DMS53 treated with DMSO at 0.1 percent for 48 hours (cell line): ENCODE data around the gene CFAP20.

Source experiments
- DNase-seq: peaks from one replicate; lab custom pipeline; 2025; ENCODE audit not compliant: unreplicated experiment; lab: John Stamatoyannopoulos, UW

Gene CFAP20

GRCh38 chr16:58129097-58129936, at the start of gene CFAP20:
TSS of gene CFAP20 (minus strand) at chr16:58129381. CDS start at chr16:58129115, 266 bp downstream.
- peak; percentile 97 for DNase-seq

GRCh38 chr16:58177353-58177710, 48.2 kb upstream of the CFAP20 start:
- DNase-seq: no peak

- no peak for DNase-seq
These were observed 47.6 kb upstream of the CFAP20 start for GRCh38 chr16:58176608-58177352.

- DNase-seq: no peak
These were observed 41.0 kb upstream of the CFAP20 start for GRCh38 chr16:58170223-58170622.

GRCh38 chr16:58160855-58161254, 31.7 kb upstream of the CFAP20 start:
- no peak for DNase-seq

GRCh38 chr16:58158725-58159124, 29.5 kb upstream of the CFAP20 start:
- DNase-seq: no peak

- no peak for DNase-seq
These were observed 28.9 kb upstream of the CFAP20 start for GRCh38 chr16:58157951-58158540.

GRCh38 chr16:58157239-58157638, 28.1 kb upstream of the CFAP20 start:
- no peak for DNase-seq

- DNase-seq: no peak
These were observed 26.7 kb upstream of the CFAP20 start for GRCh38 chr16:58155839-58156238.

GRCh38 chr16:58154345-58154744, 25.2 kb upstream of the CFAP20 start:
- DNase-seq: no peak

- DNase-seq: no peak
These were observed 23.2 kb upstream of the CFAP20 start for GRCh38 chr16:58152246-58152868.

- DNase-seq: no peak
These were observed 19.3 kb upstream of the CFAP20 start for GRCh38 chr16:58148526-58148925.

GRCh38 chr16:58148099-58148498, 18.9 kb upstream of the CFAP20 start:
- DNase-seq: no peak

GRCh38 chr16:58138852-58139251, 9.7 kb upstream of the CFAP20 start:
- no peak for DNase-seq

- no peak for DNase-seq
These were observed 8.4 kb upstream of the CFAP20 start for GRCh38 chr16:58137581-58137980.

- no peak for DNase-seq
These were observed 477 bp downstream of the CFAP20 start for GRCh38 chr16:58128711-58129096.

GRCh38 chr16:58128181-58128631, 975 bp downstream of the CFAP20 start:
- DNase-seq: no peak

GRCh38 chr16:58127634-58128033, 1.5 kb downstream of the CFAP20 start:
- DNase-seq: no peak

- DNase-seq: no peak
These were observed 2.1 kb downstream of the CFAP20 start for GRCh38 chr16:58127033-58127556.

GRCh38 chr16:58126451-58126961, 2.7 kb downstream of the CFAP20 start:
- no peak for DNase-seq

- no peak for DNase-seq
These were observed 3.3 kb downstream of the CFAP20 start for GRCh38 chr16:58125781-58126335.
